Gastroesophageal sphincter (tissue), 3 donors: ENCODE measurements around the gene RFT1.

Experiments used
- POLR2A ChIP-seq, 2 donors: fragments of 450-650 bp; IDR thresholded peaks; one replicate each; pipeline ENCODE4 v1.6.1; 2017; ENCODE audit warnings: antibody characterized with exemption in 2 of 2, mild to moderate bottlenecking in 2 of 2, moderate library complexity in 1 of 2
- POLR2AphosphoS5 ChIP-seq: sonication (generic); formaldehyde crosslinking; IDR thresholded peaks from one replicate; pipeline ENCODE4 v1.6.1; 2017; ENCODE audit warnings: antibody characterized with exemption
- TF ChIP-seq, protein P1 (sequence below), 4 experiments: fragments of 200-600 bp in 2 of 4; fragments of 450-650 bp in 2 of 4; sonication (generic) in 1 of 4; IDR thresholded peaks; one replicate each; pipeline ENCODE4 v1.5.1; 2017 to 2019; ENCODE audit warnings: antibody characterized with exemption in 4 of 4, mild to moderate bottlenecking in 2 of 4, moderate library complexity in 2 of 4

DNA sequence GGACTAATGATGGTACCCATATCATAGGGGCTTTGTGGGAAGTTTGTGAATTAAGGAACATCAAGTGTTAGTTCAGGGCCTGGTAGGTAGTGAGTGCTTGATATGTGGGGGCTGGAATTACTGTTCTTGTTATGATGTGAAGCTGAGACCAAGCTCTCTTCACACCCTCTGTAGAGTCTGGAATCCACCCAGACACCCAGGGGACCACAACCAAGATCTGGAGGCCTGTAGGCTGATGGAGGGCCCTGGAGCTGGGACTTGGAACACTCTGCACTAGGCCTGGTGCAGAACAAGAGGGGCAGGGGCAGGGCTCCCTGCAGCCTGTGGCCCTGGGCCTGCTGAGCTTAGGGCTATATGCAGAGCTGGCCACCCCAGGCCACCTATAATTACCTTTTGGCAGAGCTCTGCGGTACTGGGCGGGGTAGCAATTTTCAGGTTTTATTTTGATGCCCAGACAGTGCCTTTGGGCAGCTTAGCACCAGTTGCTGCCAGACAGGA, 17.7 kb upstream of the RFT1 start:
- TF ChIP-seq, protein P1, sequence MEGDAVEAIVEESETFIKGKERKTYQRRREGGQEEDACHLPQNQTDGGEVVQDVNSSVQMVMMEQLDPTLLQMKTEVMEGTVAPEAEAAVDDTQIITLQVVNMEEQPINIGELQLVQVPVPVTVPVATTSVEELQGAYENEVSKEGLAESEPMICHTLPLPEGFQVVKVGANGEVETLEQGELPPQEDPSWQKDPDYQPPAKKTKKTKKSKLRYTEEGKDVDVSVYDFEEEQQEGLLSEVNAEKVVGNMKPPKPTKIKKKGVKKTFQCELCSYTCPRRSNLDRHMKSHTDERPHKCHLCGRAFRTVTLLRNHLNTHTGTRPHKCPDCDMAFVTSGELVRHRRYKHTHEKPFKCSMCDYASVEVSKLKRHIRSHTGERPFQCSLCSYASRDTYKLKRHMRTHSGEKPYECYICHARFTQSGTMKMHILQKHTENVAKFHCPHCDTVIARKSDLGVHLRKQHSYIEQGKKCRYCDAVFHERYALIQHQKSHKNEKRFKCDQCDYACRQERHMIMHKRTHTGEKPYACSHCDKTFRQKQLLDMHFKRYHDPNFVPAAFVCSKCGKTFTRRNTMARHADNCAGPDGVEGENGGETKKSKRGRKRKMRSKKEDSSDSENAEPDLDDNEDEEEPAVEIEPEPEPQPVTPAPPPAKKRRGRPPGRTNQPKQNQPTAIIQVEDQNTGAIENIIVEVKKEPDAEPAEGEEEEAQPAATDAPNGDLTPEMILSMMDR (IDR thresholded peaks at IDR 0.05) = no peak
- TF ChIP-seq POLR2A (IDR thresholded peaks at IDR 0.05) (no peak), POLR2AphosphoS5 (no peak)
